H1 (cell line): ENCODE data around the gene CXCR3. TPM values are rescaled to one million over a fixed set of nuclear protein-coding genes. Genes with fewer than 3 reads are reported as not detected.

Experiments used
- CTCF ChIA-PET: fragments of 300-600 bp; sonication (Branson Sonifier 250); formaldehyde crosslinking; loops from one replicate; lab custom pipeline; 2021; ENCODE audit not compliant: partially characterized antibody; lab: Charles Lee
- POLR2A ChIA-PET: fragments of 300-600 bp; sonication (Branson Sonifier 250); formaldehyde crosslinking; loops from one replicate; lab custom pipeline; 2021; ENCODE audit warnings: inconsistent platforms; ENCODE audit not compliant: partially characterized antibody; lab: Charles Lee
- DNase-seq, 2 experiments: peaks; one replicate each; pipeline versions ENCODE4 v3.0.0 to v3.0.0-alpha.2; 2010 to 2022; ENCODE audit warnings: low spot score in 2 of 2, low read depth in 1 of 2, mixed read lengths in 1 of 2
- FAIRE-seq: peaks from 2 replicates; lab custom pipeline; 2011; peaks lifted over from hg19 to GRCh38; lab: Jason Lieb, UNC
- H2AFZ ChIP-seq: 2 replicates; pipeline ENCODE4 v1.8.1; 2012; ENCODE audit warnings: low read length, inconsistent platforms
- H2AK5ac ChIP-seq: 2 replicates; pipeline ENCODE4 v1.6.1; 2013; ENCODE audit warnings: low read depth, low read length
- H2BK120ac ChIP-seq: replicated peaks from 2 replicates; pipeline ENCODE3; 2013; ENCODE audit warnings: low read depth, low read length, inconsistent platforms
- H2BK12ac ChIP-seq: 2 replicates; pipeline ENCODE4 v1.6.1; 2013; ENCODE audit warnings: low read depth, low read length
- H2BK15ac ChIP-seq: 2 replicates; pipeline ENCODE4 v1.6.1; 2013; ENCODE audit warnings: low read length
- H2BK20ac ChIP-seq: 2 replicates; pipeline ENCODE4 v1.6.1; 2013; ENCODE audit warnings: low read length
- H2BK5ac ChIP-seq: 2 replicates; pipeline ENCODE4 v1.6.1; 2013; ENCODE audit warnings: low read depth, low read length
- H3K14ac ChIP-seq: 2 replicates; pipeline ENCODE4 v1.6.1; 2013; ENCODE audit warnings: inconsistent platforms; ENCODE audit not compliant: insufficient read length
- H3K18ac ChIP-seq: 2 replicates; pipeline ENCODE4 v1.6.1; 2013; ENCODE audit warnings: low read length; ENCODE audit errors: extremely low read depth
- H3K23ac ChIP-seq: 2 replicates; pipeline ENCODE4 v1.6.1; 2013; ENCODE audit warnings: inconsistent platforms; ENCODE audit not compliant: insufficient read length
- H3K23me2 ChIP-seq: 2 replicates; pipeline ENCODE4 v1.6.1; 2013; ENCODE audit warnings: low read depth, low read length
- H3K27ac ChIP-seq: 2 replicates; pipeline ENCODE4 v1.6.1; 2011; ENCODE audit warnings: low read depth, low read length, inconsistent platforms
- H3K27me3 ChIP-seq, 4 experiments: replicated peaks in 1 of 4; 1 replicate in 1 of 4; 2 replicates in 3 of 4; pipeline versions ENCODE4 v1.6.1 to v1.8.1; 2011 to 2013; ENCODE audit warnings: low read length in 3 of 4, mild to moderate bottlenecking in 3 of 4, inconsistent platforms in 2 of 4, mixed read lengths in 2 of 4, moderate library complexity in 1 of 4; ENCODE audit not compliant: control insufficient read depth in 3 of 4, insufficient read depth in 3 of 4; ENCODE audit errors: extremely low read depth in 1 of 4
- H3K36me3 ChIP-seq, 4 experiments: 2 replicates each; pipeline versions ENCODE4 v1.6.1 to v1.8.1; 2011 to 2013; ENCODE audit warnings: mild to moderate bottlenecking in 4 of 4, low read length in 3 of 4, moderate library complexity in 2 of 4, control low read depth in 1 of 4, inconsistent platforms in 1 of 4; ENCODE audit not compliant: insufficient read depth in 4 of 4, control insufficient read depth in 2 of 4
- H3K4ac ChIP-seq: replicated peaks from 2 replicates; pipeline ENCODE3; 2013; ENCODE audit warnings: low read length, low read depth, mixed read lengths, inconsistent platforms; ENCODE audit not compliant: insufficient read length
- H3K4me1 ChIP-seq, 4 experiments: replicated peaks in 1 of 4; 1 replicate in 1 of 4; 2 replicates in 3 of 4; pipeline versions ENCODE4 v1.6.1 to v1.8.1; 2011 to 2013; ENCODE audit warnings: low read length in 3 of 4, inconsistent platforms in 2 of 4, mixed read lengths in 1 of 4; ENCODE audit not compliant: insufficient read depth in 4 of 4, control insufficient read depth in 3 of 4
- H3K4me2 ChIP-seq, 2 experiments: 2 replicates each; pipeline versions ENCODE4 v1.6.1 to v1.8.1; 2011 to 2013; ENCODE audit warnings: low read depth in 2 of 2, low read length in 2 of 2, control low read depth in 1 of 2, inconsistent platforms in 1 of 2, mild to moderate bottlenecking in 1 of 2; ENCODE audit not compliant: insufficient read depth in 1 of 2
- H3K4me3 ChIP-seq, 4 experiments: fragments of 200-600, 300-600 bp in 1 of 4; sonication (generic), shearing (Covaris generic), sonication (Bioruptor Twin) in 1 of 4; 2 replicates each; pipeline versions ENCODE4 v1.5.1 to v1.8.1; 2011 to 2016; ENCODE audit warnings: low read length in 4 of 4, low read depth in 3 of 4, control low read depth in 2 of 4, inconsistent platforms in 2 of 4, mild to moderate bottlenecking in 2 of 4, mixed read lengths in 1 of 4, moderate library complexity in 1 of 4; ENCODE audit not compliant: insufficient read depth in 2 of 4; ENCODE audit errors: extremely low read depth in 1 of 4
- H3K56ac ChIP-seq: replicated peaks from 2 replicates; pipeline ENCODE3; 2013; ENCODE audit warnings: low read depth, mild to moderate bottlenecking, mixed read lengths, low read length, inconsistent platforms; ENCODE audit not compliant: insufficient read length
- H3K79me1 ChIP-seq: 2 replicates; pipeline ENCODE4 v1.6.1; 2013; ENCODE audit warnings: low read depth, low read length, control low read depth
- H3K79me2 ChIP-seq, 2 experiments: 2 replicates each; pipeline versions ENCODE4 v1.6.1 to v1.8.1; 2012 to 2013; ENCODE audit warnings: low read length in 2 of 2, mild to moderate bottlenecking in 2 of 2, inconsistent platforms in 1 of 2; ENCODE audit not compliant: insufficient read depth in 2 of 2, control insufficient read depth in 1 of 2
- H3K9ac ChIP-seq, 4 experiments: replicated peaks in 1 of 4; 1 replicate in 1 of 4; 2 replicates in 3 of 4; pipeline versions ENCODE4 v1.6.1 to v1.8.1; 2011 to 2013; ENCODE audit warnings: low read depth in 3 of 4, low read length in 3 of 4, control low read depth in 2 of 4, mild to moderate bottlenecking in 2 of 4, moderate library complexity in 2 of 4, inconsistent platforms in 1 of 4; ENCODE audit errors: extremely low read depth in 1 of 4
- H3K9me3 ChIP-seq, 2 experiments: 2 replicates each; pipeline versions ENCODE4 v1.6.1 to v1.8.1; 2012 to 2013; ENCODE audit warnings: mild to moderate bottlenecking in 2 of 2, moderate library complexity in 2 of 2, control low read depth in 1 of 2, inconsistent platforms in 1 of 2, low read depth in 1 of 2, low read length in 1 of 2, mixed read lengths in 1 of 2; ENCODE audit not compliant: insufficient read depth in 2 of 2
- H4K20me1 ChIP-seq, 2 experiments: replicated peaks in 1 of 2; 2 replicates each; pipeline versions ENCODE3 to v1.8.1; 2011 to 2013; ENCODE audit warnings: inconsistent platforms in 2 of 2, low read length in 2 of 2, mild to moderate bottlenecking in 1 of 2; ENCODE audit not compliant: insufficient read depth in 2 of 2, control insufficient read depth in 1 of 2
- H4K5ac ChIP-seq: 2 replicates; pipeline ENCODE4 v1.6.1; 2013; ENCODE audit warnings: low read length, low read depth, mixed read lengths, inconsistent platforms; ENCODE audit not compliant: insufficient read length
- H4K8ac ChIP-seq: 2 replicates; pipeline ENCODE4 v1.8.0; 2013; ENCODE audit warnings: mild to moderate bottlenecking, moderate library complexity, low read length, inconsistent platforms; ENCODE audit not compliant: insufficient read depth; ENCODE audit errors: extremely low read depth
- H4K91ac ChIP-seq: replicated peaks from 2 replicates; pipeline ENCODE3; 2013; ENCODE audit warnings: low read length, mixed read lengths, inconsistent platforms; ENCODE audit not compliant: insufficient read length
- BCL11A ChIP-seq, 2 experiments: IDR thresholded peaks; one replicate each; pipeline ENCODE4 v1.6.1; 2011; ENCODE audit warnings: low read depth in 2 of 2, low read length in 2 of 2, mild to moderate bottlenecking in 2 of 2
- NANOG ChIP-seq: IDR thresholded peaks from 2 replicates; pipeline ENCODE4 v1.6.1; 2011; ENCODE audit warnings: low read length, low read depth, mild to moderate bottlenecking, inconsistent platforms; ENCODE audit not compliant: insufficient read depth, poor library complexity, severe bottlenecking
- WGBS, 2 experiments: shearing (Covaris generic) in 1 of 2; methylation state at CpG; one replicate each; pipeline versions ENCODE4 v1.1.6 to v1.1.7; 2013 to 2015; ENCODE audit warnings: low lambda C conversion rate in 2 of 2, mixed read lengths in 2 of 2, inconsistent platforms in 1 of 2, low coverage in 1 of 2, missing lambda C conversion rate in 1 of 2; ENCODE audit not compliant: insufficient replicate concordance in 2 of 2, insufficient coverage in 1 of 2, insufficient read length in 1 of 2; ENCODE audit errors: extremely low coverage in 1 of 2, missing lambda C conversion rate in 1 of 2; 5-methylcytosine and 5-hydroxymethylcytosine counted together
- polyA plus RNA-seq, 7 experiments: library from polyadenylated mRNA; depleted of rRNA in 3 of 7; stranded (reverse) in 5 of 7; unstranded in 2 of 7; fragments of >200 nt in 5 of 7; fragments of 200-250 nt in 2 of 7; gene quantifications; 1 replicate in 5 of 7; 2 replicates in 1 of 7; 4 replicates in 1 of 7; pipeline versions ENCODE4 v1.2.1 to v1.2.3, GENCODE V29; 2011 to 2013; ENCODE audit warnings: missing spikeins in 2 of 7, mixed read lengths in 2 of 7
- total RNA-seq: library from RNA; stranded (reverse); fragmentation: NEBNext Ultra II Directional; extraction: Animal tissue kit (Norgen Biotek cat#: 25700); gene quantifications from 2 replicates; pipeline ENCODE4 v1.2.1, GENCODE V29; 2021

The CXCR3 gene
- total and polyA plus RNA-seq, 2 of the 8 experiments (the other 6 are each of a cell fraction or from before 2014, with no cell fraction given), result not detected

GRCh38 chrX:71640002-71640401 lies 21.7 kb upstream of the CXCR3 start:
- H4K8ac ChIP-seq, result no peak overlapping the region
- H3K56ac ChIP-seq, result no peak overlapping the region
- H3K23ac ChIP-seq, result no peak overlapping the region
- H2AK5ac ChIP-seq, result no peak overlapping the region
- WGBS, 2 experiments, result 96% methylated on average over 4 of the region's 4 CpGs; no CpG with 5 or more reads in 1 of the 2 experiments
- H4K20me1 ChIP-seq, result no peaks in the 10 kb centered on the region
- no peak overlapping the region for H2BK20ac ChIP-seq
- ChIA-PET CTCF (no interaction called here), POLR2A (no interaction called here)
- H3K18ac ChIP-seq, result no peak overlapping the region
- no peak overlapping the region for H3K9ac ChIP-seq
- no peak overlapping the region for H3K4me2 ChIP-seq
- H2AFZ ChIP-seq, result no peak overlapping the region
- H3K79me2 ChIP-seq, result no peaks in the 10 kb centered on the region
- H2BK12ac ChIP-seq, result no peak overlapping the region
- H3K4ac ChIP-seq, result no peak overlapping the region
- H3K36me3 ChIP-seq, result no peaks in the 10 kb centered on the region
- H3K4me3 ChIP-seq, result no peak overlapping the region
- H2BK120ac ChIP-seq, result no peak overlapping the region
- TF ChIP-seq BCL11A (IDR thresholded peaks at IDR 0.05; ENCODE audit: low read depth in 2 of 2, low read length in 2 of 2) (no peak), NANOG (no peak)
- H3K27ac ChIP-seq, result no peak overlapping the region
- no peak overlapping the region for H4K91ac ChIP-seq
- H3K23me2 ChIP-seq, result no peaks in the 10 kb centered on the region
- no peak overlapping the region for H3K14ac ChIP-seq
- DNase-seq (no peak), FAIRE-seq (no peak)
- H3K79me1 ChIP-seq, result no peaks in the 10 kb centered on the region
- H4K5ac ChIP-seq, result no peak overlapping the region
- 0 out of 4 replicates have a peak, but pooled peaks cover 0 to 1% of the 10 kb centered on the region in 2 experiments for H3K9me3 ChIP-seq
- no peak overlapping the region for H2BK15ac ChIP-seq
- H2BK5ac ChIP-seq, result no peak overlapping the region
- H3K27me3 ChIP-seq, result no peaks in the 10 kb centered on the region
- no peaks in the 10 kb centered on the region for H3K4me1 ChIP-seq
